ENCODE results near the gene JKAMP.
A peak's percentile ranks its signal among the peaks of the same experiment; 100 is the strongest.

The JKAMP gene

DNA sequence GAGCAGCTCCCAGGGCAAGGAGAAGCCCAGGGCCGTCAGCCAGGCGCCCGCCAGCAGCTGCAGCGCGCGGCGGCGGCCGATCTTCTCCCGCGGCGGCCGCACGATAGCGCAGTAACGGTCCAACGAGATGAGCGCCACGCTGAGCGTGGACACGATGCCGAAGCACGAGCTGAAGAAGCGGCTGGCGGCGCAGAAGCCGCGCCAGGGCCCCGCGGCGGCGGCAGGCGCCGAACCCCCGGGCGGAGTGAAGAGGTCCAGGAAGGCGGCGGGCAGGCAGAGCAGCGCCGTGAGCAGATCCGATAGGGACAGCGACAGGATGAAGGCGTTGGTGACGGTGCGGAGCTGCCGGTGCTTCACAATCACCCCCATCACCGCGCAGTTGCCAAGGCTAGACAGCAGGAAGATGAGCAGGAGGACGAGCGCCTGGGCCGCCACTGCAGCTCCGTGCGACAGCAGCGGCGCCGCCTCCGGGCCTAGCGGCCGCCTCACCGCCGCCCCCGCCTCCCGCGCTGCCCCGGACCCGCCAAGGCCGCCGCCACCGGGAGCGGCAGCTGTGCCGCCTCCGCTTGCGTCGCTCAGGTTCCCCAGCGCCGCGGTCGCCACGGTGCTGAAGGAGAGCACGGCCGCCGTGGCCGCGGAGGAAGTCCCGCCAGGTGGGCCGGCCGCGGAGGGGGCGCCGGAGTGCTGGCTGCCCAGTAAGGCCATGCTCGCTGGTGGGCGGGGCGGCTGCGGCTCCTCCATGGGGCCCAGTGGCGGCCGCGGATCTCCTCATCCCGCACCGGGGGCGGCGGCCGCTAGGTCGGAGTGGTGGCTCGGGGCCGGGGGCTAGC is 19.6 kb upstream of the JKAMP start:
- peak overlapping the region; percentile 83 for H3K4me3 Mint-ChIP-seq
- peaks cover 13% of the 10 kb centered on the region for H3K36me3 Mint-ChIP-seq (ENCODE audit: low read depth)
- peaks cover 7% of the 10 kb centered on the region for H3K27me3 Mint-ChIP-seq
- H3K27ac Mint-ChIP-seq, result peak overlapping the region; percentile 73
- no peaks in the 10 kb centered on the region for H3K9me3 Mint-ChIP-seq
- peaks cover 17% of the 10 kb centered on the region for H3K4me1 Mint-ChIP-seq (ENCODE audit: low read depth)

DNA sequence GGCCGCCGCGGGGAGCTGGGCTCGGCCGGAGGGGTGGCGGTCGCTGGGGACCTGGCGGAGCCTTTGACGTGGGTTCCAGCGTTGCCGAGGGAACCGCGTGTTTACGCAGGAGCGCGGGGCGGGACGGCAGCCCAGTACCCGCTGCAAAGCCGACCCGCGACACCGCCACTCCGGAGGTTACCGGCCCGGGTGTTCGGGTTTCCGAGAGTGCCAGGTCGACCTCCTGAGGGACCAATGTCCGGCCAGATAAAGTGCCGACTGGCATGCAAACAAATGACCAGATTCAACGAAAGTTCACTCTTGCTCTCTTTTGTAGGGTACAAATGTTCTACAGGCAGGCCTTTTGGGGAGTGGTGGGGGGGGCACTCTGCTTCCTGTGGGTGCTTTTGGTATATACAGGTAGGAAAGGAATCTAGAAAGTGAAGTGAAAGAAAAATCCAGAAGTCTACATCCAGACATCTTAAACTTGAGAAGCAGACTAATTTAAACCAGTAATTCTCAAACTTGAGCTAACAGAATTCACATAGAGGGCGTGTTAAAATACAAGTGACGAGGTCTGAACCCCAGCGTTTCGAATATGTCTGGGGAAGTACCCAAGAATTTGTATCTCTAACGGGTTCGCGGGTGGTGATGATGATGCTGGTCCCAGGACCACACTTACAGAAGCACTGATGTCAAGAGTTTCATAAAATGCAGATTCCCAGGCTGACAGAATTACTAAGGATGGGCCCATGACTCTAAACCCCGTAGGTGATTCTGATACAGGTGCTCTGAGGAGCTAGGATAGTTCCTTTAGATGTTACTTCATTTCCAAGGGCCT is 18.8 kb upstream of the JKAMP start, which contains the start of gene GPR135:
TSS of gene GPR135 (minus strand) at position 65 of the 820 bp plus-strand sequence. CDS start 154 bp downstream, outside the sequence.
- peak within 1 kb of the TSS; percentile 88 for H3K27ac Mint-ChIP-seq
- peak within 1 kb of the TSS; percentile 83 for H3K4me3 Mint-ChIP-seq
- H3K36me3 Mint-ChIP-seq (ENCODE audit: low read depth), result peaks cover 9% of the 10 kb centered on the region
- H3K9me3 Mint-ChIP-seq, result no peaks in the 10 kb centered on the region
- H3K4me1 Mint-ChIP-seq (ENCODE audit: low read depth), result peaks cover 17% of the 10 kb centered on the region
- H3K27me3 Mint-ChIP-seq, result peaks cover 7% of the 10 kb centered on the region

DNA sequence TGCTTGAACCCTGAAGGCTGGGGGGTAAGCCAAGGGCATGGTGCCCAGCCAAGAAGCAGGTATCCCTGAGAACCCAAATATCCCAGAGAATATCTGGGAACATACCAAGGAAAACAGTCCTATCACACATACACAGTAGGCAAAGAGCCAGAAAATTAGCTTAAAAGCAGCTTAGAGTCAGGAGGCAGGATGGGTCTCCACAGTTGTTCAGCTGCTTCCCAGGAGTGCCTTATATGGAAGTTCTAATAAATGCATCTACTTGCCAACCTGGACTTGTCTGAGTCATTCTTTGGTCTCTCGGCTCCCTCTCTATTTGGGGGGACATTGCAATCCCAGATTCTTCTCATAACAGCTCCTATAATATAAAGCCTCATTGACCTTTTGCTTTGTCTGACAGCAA is 10.1 kb upstream of the JKAMP start:
- Mint-ChIP-seq H3K27me3 (no peaks in the 10 kb centered on the region), H3K4me3 (no peak overlapping the region), H3K4me1 (ENCODE audit: low read depth) (peaks cover 6% of the 10 kb centered on the region), H3K36me3 (ENCODE audit: low read depth) (peaks cover 42% of the 10 kb centered on the region), H3K27ac (no peak overlapping the region), H3K9me3 (no peaks in the 10 kb centered on the region)

DNA sequence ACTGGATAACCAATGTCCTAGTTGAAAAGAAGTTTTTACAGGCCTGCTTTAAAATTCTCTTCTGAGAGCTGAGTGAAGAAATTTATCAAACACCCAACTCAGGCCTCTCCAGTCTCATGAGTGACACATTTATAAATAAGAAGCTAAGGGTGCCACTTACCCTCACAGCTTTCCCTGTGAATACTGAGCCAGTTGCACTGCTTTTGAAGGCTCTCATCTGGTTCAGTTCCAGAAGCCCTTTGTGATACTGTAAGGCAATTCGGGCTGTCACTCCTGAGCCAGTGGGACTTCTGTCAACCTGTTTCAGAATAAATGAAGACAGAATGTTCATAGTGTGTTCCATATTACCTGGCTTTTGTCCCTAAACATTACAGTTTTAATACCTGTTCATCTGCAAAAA is 8.6 kb upstream of the JKAMP start:
- Mint-ChIP-seq H3K27me3 (no peaks in the 10 kb centered on the region), H3K9me3 (no peaks in the 10 kb centered on the region), H3K4me3 (no peak overlapping the region), H3K4me1 (ENCODE audit: low read depth) (peaks cover 15% of the 10 kb centered on the region), H3K36me3 (ENCODE audit: low read depth) (peaks cover 53% of the 10 kb centered on the region), H3K27ac (no peak overlapping the region)

DNA sequence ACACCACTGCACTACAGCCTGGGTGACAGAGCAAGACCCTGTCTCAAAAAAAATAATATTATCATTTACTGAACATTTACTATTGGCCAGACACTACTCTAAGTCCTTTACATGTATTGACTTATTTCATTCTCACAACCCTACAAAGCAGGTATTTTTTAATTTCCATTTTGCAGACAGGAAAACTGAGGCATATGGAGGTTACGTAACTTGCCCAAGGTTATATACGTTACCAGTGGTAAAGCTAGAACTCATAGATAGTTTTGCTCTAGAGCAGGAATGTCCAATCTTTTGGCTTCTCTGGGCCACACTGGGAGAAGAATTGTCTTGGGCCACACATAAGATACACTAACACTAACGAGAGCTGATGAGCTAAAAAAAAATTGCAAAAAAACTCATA is 5.8 kb upstream of the JKAMP start:
- Mint-ChIP-seq H3K9me3 (no peaks in the 10 kb centered on the region), H3K27me3 (no peaks in the 10 kb centered on the region), H3K36me3 (ENCODE audit: low read depth) (peaks cover 57% of the 10 kb centered on the region), H3K27ac (no peak overlapping the region), H3K4me1 (ENCODE audit: low read depth) (peaks cover 44% of the 10 kb centered on the region), H3K4me3 (no peak overlapping the region)

DNA sequence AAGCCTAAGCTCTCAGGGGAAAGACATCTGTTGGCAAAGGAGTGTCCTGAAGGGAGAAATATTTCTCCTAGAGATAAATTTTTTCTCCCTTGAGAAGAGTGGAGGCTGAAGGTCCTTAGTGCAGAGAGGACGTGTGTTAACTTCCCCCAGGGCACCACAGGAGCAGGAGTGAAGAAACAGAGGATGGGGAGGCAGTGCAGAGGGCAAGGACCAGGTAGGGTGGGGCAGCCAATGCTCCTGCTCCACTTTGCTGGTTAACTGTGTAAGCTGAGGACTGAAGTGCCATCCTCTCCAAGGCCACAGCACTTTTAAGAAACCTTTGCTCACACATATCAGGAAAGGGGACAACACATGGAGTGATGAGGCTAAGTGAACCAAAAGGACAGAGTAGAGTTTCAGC is 4.2 kb upstream of the JKAMP start:
- peak overlapping the region; percentile 64 for H3K4me3 Mint-ChIP-seq
- peaks cover 48% of the 10 kb centered on the region for H3K36me3 Mint-ChIP-seq (ENCODE audit: low read depth)
- H3K4me1 Mint-ChIP-seq (ENCODE audit: low read depth), result peaks cover 46% of the 10 kb centered on the region

DNA sequence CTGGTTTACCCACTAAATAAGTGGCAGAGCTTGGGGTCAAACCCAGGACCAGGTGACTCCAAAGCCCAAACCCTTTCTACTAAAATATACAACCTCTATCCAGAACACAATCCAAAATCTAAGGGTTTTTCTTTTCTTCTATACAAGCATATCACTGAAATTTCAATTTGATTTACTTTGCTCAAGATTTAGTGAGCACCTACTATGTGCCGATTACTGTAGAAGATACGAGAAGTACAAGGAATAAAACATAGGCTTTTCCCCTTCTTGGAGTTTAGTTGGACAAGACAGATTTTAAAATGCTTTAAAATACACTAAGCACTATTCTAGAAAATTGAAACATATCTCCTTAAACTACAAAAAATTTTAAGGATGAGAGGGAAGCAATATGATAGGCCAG is 2.9 kb upstream of the JKAMP start:
- H3K4me3 Mint-ChIP-seq, result peak overlapping the region; percentile 94
- H3K36me3 Mint-ChIP-seq (ENCODE audit: low read depth), result peaks cover 41% of the 10 kb centered on the region
- no peaks in the 10 kb centered on the region for H3K27me3 Mint-ChIP-seq
- peak overlapping the region; percentile 76 for H3K27ac Mint-ChIP-seq
- no peaks in the 10 kb centered on the region for H3K9me3 Mint-ChIP-seq
- H3K4me1 Mint-ChIP-seq (ENCODE audit: low read depth), result peaks cover 57% of the 10 kb centered on the region

More for the DNA sequence above, 4.2 kb upstream of the JKAMP start:
- Mint-ChIP-seq H3K27me3 (no peaks in the 10 kb centered on the region), H3K27ac (peak overlapping the region; percentile 85), H3K9me3 (no peaks in the 10 kb centered on the region)

DNA sequence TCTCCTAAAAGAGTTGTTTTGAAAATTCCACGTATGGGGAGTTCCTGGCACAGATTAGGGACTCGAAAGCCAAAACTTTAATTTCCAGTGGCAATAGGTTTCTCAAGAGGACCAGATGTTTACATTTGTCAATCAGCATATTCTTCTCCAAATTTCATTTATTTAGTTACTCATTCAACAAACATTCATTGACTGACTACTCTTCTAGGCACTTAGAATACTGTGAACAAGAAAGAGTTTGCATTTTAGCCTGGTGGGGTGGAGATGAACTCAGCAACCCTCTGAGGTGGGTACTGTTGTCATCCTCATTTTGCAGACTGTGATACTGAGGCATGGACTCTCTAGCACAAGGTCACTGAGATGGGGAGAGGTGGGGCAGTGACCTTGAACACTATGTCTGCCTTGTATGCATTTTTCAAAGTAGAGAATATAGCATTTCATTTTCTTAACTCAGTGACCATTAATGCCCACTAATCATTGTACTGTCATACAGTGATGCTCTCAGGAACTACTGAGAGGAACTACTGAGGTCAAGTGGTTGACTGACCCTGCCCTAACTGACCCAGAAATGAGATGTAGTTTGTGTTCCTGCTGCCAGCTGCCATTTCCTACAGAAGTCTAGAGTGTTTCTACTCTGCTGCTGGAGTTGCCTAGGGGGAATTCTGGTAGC is 2.3 kb upstream of the JKAMP start:
- peaks cover 55% of the 10 kb centered on the region for H3K4me1 Mint-ChIP-seq (ENCODE audit: low read depth)

DNA sequence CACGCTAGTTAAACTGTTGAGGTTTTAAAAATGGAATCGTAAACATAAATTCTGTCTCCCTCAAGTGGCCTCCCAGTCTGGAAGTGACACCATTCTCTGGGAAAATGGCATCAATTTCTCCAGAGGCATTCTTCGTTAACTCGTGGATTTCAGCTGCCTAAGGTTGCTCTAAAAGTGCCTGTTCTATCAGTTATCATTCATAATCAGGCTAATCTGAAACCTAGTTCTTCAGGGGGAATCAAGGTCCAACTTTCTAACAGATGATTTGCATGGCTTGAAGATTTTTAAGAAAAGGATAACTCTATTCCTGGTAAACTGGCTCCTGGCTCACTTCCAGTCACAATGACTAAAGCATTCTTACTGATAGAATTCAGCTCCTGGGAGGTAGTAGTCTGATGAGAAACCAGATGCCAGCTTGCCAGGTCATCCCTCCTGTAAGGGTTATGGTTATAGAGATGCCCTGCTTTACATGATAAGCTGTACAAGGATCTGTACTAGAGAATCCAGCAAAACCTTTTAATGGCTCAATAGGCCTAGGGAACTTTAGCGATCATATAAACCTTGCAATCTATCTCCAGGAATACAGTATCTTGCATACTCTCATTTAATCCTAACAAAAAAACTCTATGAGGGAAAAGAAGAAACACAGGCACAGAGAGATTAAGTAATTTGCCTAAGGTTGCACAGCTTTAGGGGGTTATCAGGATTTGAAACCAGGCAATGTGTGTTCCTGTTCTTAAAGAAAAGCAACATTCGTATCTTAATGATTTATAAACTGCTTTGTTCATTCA is 1.6 kb upstream of the JKAMP start:
- Mint-ChIP-seq H3K27me3 (no peaks in the 10 kb centered on the region), H3K9me3 (no peaks in the 10 kb centered on the region), H3K4me1 (ENCODE audit: low read depth) (peaks cover 51% of the 10 kb centered on the region), H3K36me3 (ENCODE audit: low read depth) (peaks cover 35% of the 10 kb centered on the region), H3K4me3 (peak overlapping the region; percentile 94), H3K27ac (peak overlapping the region; percentile 91)

More for the DNA sequence above, 2.3 kb upstream of the JKAMP start:
- Mint-ChIP-seq H3K27me3 (no peaks in the 10 kb centered on the region), H3K36me3 (ENCODE audit: low read depth) (peaks cover 35% of the 10 kb centered on the region), H3K9me3 (no peaks in the 10 kb centered on the region), H3K4me3 (peak overlapping the region; percentile 94), H3K27ac (peak overlapping the region; percentile 37)

DNA sequence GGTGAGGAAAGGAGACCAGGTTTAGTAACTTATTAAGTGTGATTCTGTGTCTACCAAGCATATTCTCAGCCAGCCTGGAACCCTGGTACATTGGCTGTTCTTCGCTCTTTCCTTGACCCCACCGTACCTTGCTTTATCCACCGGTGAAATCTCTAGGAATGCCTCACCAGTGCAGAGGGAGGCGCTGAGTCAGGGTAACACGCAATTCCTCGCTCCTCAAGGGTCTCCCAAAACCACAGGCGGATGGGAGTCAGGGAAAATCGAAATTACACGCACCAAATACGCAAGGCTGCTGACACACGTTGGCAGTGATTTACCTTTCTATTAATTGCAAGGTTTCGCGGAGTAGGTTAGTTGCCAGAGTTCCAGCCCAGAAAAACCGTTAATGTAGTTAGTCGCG is 954 bp upstream of the JKAMP start:
- Mint-ChIP-seq H3K9me3 (no peaks in the 10 kb centered on the region), H3K4me1 (ENCODE audit: low read depth) (peaks cover 53% of the 10 kb centered on the region), H3K27me3 (no peaks in the 10 kb centered on the region), H3K36me3 (ENCODE audit: low read depth) (peaks cover 40% of the 10 kb centered on the region), H3K4me3 (peak overlapping the region; percentile 94), H3K27ac (peak overlapping the region; percentile 91)

DNA sequence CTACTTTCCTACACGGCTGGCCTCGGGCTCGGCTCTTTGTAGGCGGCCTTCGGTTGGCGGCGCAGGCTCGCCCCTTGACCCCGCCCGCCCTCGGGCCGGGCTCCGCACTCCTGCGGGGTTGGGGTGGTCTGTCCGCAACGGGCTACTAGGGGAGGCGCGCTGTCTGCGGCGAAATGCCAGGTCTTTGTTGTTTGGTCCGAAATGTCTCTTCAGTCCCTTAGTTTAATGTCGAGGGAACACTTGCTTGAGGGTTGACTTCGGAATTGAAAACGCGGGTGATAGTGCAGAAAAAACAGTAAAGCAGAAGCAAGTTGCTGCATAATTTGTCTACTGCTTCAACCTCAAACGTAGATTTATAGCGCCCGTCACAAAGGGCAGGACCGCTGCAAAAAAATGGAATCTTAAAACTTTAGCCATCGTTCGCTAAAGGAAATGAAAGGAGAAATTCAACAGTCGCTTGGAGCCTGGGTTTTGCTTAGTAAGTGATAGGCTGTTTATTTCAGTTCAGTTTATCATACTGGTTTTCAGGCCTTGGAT is 390 bp downstream of the JKAMP start:
- H3K9me3 Mint-ChIP-seq, result no peaks in the 10 kb centered on the region
- peaks cover 41% of the 10 kb centered on the region for H3K36me3 Mint-ChIP-seq (ENCODE audit: low read depth)
- H3K27me3 Mint-ChIP-seq, result no peaks in the 10 kb centered on the region
- H3K4me3 Mint-ChIP-seq, result peak overlapping the region; percentile 94
- H3K27ac Mint-ChIP-seq, result peak overlapping the region; percentile 88
- peaks cover 63% of the 10 kb centered on the region for H3K4me1 Mint-ChIP-seq (ENCODE audit: low read depth)

DNA sequence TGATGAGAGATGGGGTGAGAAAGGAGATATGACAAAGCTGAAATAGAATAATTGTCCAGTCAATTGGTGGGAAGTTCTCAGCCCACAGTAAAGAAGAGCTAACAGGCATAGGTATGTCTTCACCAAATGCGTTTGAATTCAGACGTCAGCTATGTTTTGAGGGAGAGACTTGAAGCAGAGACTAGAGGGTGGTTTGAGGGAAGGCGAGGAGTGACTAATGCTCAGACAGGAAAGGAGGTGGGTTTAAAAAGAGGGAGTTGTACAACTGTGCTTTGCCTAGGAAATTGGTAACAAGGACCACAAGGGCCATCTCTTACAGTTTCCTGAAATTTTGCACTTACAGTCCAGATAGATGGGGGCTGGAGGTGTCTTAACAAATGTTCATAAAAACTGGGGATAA is 6.4 kb downstream of the JKAMP start:
- no peak overlapping the region for H3K4me3 Mint-ChIP-seq
- H3K27me3 Mint-ChIP-seq, result no peaks in the 10 kb centered on the region
- H3K27ac Mint-ChIP-seq, result no peak overlapping the region
- no peaks in the 10 kb centered on the region for H3K9me3 Mint-ChIP-seq
- peaks cover 29% of the 10 kb centered on the region for H3K4me1 Mint-ChIP-seq (ENCODE audit: low read depth)
- H3K36me3 Mint-ChIP-seq (ENCODE audit: low read depth), result peaks cover 76% of the 10 kb centered on the region

DNA sequence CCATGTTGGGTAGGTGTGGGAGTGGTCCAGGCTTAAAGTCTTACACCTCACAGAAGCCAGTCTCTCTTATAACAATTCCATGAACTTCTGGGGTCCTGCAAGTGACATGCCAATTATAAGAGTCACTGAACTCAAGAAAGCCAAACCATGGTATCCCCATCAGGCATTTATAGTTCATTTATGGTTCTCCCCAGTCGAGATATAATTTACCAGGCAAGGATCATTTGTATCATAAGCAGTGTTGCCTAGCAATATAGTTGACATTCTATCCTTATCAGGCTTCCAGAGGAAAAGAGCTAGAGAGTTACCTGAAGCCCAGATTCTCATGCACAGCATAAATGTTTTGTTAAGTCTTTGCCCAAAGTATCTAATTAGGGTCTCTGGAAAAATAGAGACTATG is 8.1 kb downstream of the JKAMP start:
- Mint-ChIP-seq H3K27ac (no peak overlapping the region), H3K4me1 (ENCODE audit: low read depth) (peaks cover 24% of the 10 kb centered on the region), H3K36me3 (ENCODE audit: low read depth) (peaks cover 87% of the 10 kb centered on the region), H3K4me3 (no peak overlapping the region), H3K27me3 (no peaks in the 10 kb centered on the region), H3K9me3 (no peaks in the 10 kb centered on the region)

DNA sequence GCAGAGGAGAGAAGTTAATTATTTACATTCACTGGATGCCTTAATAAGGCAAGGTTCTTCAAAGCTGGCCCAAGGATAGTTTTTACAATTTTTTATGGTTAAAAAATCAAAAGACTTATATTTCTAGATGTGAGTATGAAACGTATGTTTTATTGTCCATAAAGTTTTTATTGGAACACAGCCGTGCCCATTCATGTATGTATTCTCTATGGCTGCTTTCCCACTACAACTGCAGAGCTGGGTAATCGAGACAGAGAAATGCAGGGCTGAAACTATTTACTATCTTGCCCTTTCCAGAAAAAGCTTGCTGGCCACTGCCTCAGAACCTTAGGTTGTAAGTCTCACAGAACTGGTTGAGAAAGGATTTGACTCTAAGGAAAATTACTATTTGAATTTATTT is 16.4 kb downstream of the JKAMP start:
- Mint-ChIP-seq H3K27ac (no peak overlapping the region), H3K27me3 (no peaks in the 10 kb centered on the region), H3K9me3 (no peaks in the 10 kb centered on the region), H3K4me1 (ENCODE audit: low read depth) (peaks cover 4% of the 10 kb centered on the region), H3K4me3 (no peak overlapping the region), H3K36me3 (ENCODE audit: low read depth) (peaks cover 35% of the 10 kb centered on the region)

Measured in stimulated activated naive CD8-positive, alpha-beta T cell treated with anti-CD3 and anti-CD28 coated beads, Interleukin-15, Interleukin-2, amounts not matched to agents 100 ng/mL and 50 ng/mL, for 24 hours (primary cell).